Astrocyte of the spinal cord (primary cell): ENCODE results near the gene ZNF217.
"Not testable (repeated sequence)": the region's sequence is repeated elsewhere in the genome, so short reads cannot be mapped to it uniquely, and the experiment has no call there.

ENCODE experiments used
- DNase-seq: peaks from one replicate; pipeline ENCODE4 v3.0.0; 2011; ENCODE audit warnings: low read depth, low spot score
- H3K4me3 ChIP-seq: 2 replicates; pipeline ENCODE4 v1.5.1; 2011; ENCODE audit warnings: low read depth, mild to moderate bottlenecking, low read length, moderate library complexity
- CTCF ChIP-seq: IDR thresholded peaks from 2 replicates; pipeline ENCODE4 v1.5.1; 2012; ENCODE audit warnings: low read depth, mild to moderate bottlenecking, low read length, inconsistent platforms
- in situ Hi-C: cut with HindIII; loops from 2 replicates; pipeline ENCODE4 v1.10.0; 2017; ENCODE audit warnings: low sequenced_read_pairs

Gene ZNF217

DNA sequence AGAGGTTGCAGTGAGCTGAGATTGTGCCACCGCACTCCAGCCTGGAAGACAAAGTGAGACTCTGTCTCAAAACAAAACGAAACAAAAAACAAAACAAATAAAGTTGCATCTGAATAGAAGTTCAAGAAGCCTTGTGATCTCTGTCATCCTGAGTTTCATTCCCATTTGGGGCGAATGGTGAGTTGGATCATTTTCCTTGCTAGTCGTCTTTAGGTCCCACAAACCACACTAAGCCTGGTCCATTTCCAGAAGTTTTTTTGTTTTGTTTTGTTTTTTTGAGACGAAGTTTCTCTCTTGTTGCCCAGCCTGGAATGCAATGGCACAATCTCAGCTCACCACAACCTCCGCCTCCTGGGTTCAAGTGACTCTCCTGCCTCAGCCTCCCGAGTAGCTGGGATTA lies 33.8 kb downstream of the ZNF217 start:
- in situ Hi-C loops, result no loop called here
- no peak for TF ChIP-seq CTCF
- H3K4me3 ChIP-seq, result no peak overlapping the region
- no peak for DNase-seq

DNA sequence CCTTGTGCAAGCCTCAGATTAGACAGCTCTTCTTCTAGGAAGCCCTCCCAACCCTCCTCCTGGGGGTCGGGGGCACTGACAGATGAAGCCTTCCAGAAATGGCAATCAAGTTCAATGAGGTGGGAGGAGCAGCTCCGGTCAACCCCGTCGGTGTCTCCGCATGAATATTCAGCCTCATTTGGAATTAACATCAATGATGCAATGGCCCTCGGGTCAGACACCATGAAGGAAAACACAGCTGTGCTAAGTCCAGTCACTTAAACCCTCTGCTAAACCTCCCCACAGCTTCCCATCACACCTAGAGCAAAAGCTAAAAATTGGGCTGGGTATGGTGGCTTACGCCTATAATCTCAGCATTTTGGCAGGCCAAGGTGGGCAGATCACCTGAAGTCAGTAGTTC lies 36.5 kb downstream of the ZNF217 start:
- no peak overlapping the region for H3K4me3 ChIP-seq
- no peak for TF ChIP-seq CTCF
- no peak for DNase-seq
- in situ Hi-C loops, result no loop called here

DNA sequence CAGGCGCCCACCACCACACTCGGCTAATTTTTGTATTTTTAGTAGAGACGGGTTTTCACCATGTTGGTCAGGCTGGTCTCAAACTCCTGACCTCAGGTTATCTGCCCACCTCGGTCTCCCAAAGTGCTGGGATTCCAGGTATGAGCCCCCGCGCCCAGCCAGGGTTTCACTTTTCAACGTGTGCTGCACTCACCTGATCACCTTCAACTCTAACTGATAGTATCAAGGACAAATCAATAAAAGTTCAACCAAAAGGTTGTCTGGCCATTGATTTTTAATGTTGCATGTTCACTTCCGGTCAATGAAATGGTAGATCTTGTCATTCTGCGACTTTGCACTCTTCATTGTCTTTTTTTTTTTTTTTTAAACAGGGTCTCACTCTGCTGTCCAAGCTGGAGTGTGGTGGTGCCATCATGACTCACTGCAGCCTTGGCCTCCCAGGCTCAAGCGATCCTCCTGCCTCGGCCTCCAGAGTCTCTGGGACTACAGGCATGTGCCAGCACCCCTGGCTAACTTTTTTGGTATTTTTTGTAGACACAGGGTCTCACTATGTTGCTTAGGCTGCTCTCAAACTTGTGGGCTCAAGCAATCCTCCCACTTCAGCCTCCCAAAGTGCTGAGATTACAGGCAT lies 37.3 kb downstream of the ZNF217 start:
- no peak for TF ChIP-seq CTCF
- DNase-seq, result no peak
- in situ Hi-C loops, result no loop called here

GRCh38 chr20:53555816-53556215 lies 37.8 kb downstream of the ZNF217 start:
- in situ Hi-C loops, result no loop called here
- no peak for TF ChIP-seq CTCF
- DNase-seq, result no peak
- no peak overlapping the region for H3K4me3 ChIP-seq

More for the DNA sequence above, 37.3 kb downstream of the ZNF217 start:
- no peak overlapping the region for H3K4me3 ChIP-seq

- in situ Hi-C loops, result no loop called here
Measured at GRCh38 chr20:53555081-53555480, 38.6 kb downstream of the ZNF217 start.

GRCh38 chr20:53552572-53552893 lies 41.1 kb downstream of the ZNF217 start:
- DNase-seq, H3K4me3 ChIP-seq, in situ Hi-C loops: not testable (repeated sequence)

More at GRCh38 chr20:53555081-53555480, 38.6 kb downstream of the ZNF217 start:
- H3K4me3 ChIP-seq, result no peak overlapping the region
- no peak for DNase-seq
- no peak for TF ChIP-seq CTCF

- H3K4me3 ChIP-seq, DNase-seq, in situ Hi-C loops: not testable (repeated sequence)
Measured at GRCh38 chr20:53551719-53552571, 41.7 kb downstream of the ZNF217 start.
